ENCODE data around the gene GPR35. TPM values are rescaled to one million over a fixed set of nuclear protein-coding genes. Genes with fewer than 3 reads are reported as not detected.

The GPR35 gene
- 10 to 100 TPM in 1 of 12 donors, 1 to 10 TPM in 8, under 1 TPM in 2, not detected in 1; 0.62 to 17.6 (median 1.8) TPM for polyA plus RNA-seq (ENCODE audit: insufficient read length in 12 of 12)
- long read RNA-seq, donor 1, transcript GPR35-202 (6 exons, 2,032 nt), result minor isoform, 5 of 63 reads
- long read RNA-seq, donor 1, transcript GPR35-205 (1 exons, 3,821 nt), result major isoform, 44 of 63 reads
- long read RNA-seq, donor 1, transcript GPR35-201 (6 exons, 2,249 nt), result minor isoform, 12 of 63 reads
- long read RNA-seq, donor 1, partial matches to known transcripts, result 0 of 63 reads
- long read RNA-seq, donor 1, other reads (novel, unspliced or antisense), result 0 of 63 reads
- long read RNA-seq, donor 2, result 0 reads
- long read RNA-seq, donor 3, partial matches to known transcripts, result 0 of 1 reads
- long read RNA-seq, donor 3, other reads (novel, unspliced or antisense), result 0 of 1 reads
- long read RNA-seq, donor 4, partial matches to known transcripts, result 0 of 1 reads
- long read RNA-seq, donor 4, other reads (novel, unspliced or antisense), result 0 of 1 reads
- long read RNA-seq, donor 5, result 0 reads
- long read RNA-seq, donor 6, partial matches to known transcripts, result 0 of 1 reads
- long read RNA-seq, donor 6, other reads (novel, unspliced or antisense), result 0 of 1 reads
- long read RNA-seq, donor 7, partial matches to known transcripts, result 0 of 1 reads
- long read RNA-seq, donor 7, other reads (novel, unspliced or antisense), result 0 of 1 reads
- long read RNA-seq, donor 8, partial matches to known transcripts, result 0 of 3 reads
- long read RNA-seq, donor 8, other reads (novel, unspliced or antisense), result 0 of 3 reads
- long read RNA-seq, donor 9, result 0 reads
- long read RNA-seq, donor 10, partial matches to known transcripts, result 0 of 1 reads
- long read RNA-seq, donor 10, other reads (novel, unspliced or antisense), result 0 of 1 reads
- long read RNA-seq, donor 11, result 0 reads

GRCh38 chr2:240624950-240625621 lies at the start of gene GPR35:
Gene GPR35, plus strand, starts transcription at chr2:240625480. Its CDS starts 4,473 bp downstream, at chr2:240629953.
- no peak for DNase-seq

- no peak for DNase-seq
Measured at GRCh38 chr2:240576036-240576435, 49.2 kb upstream of the GPR35 start.

- no peak for DNase-seq
Measured at GRCh38 chr2:240576436-240577205, 48.7 kb upstream of the GPR35 start.

GRCh38 chr2:240577281-240578109 lies 47.8 kb upstream of the GPR35 start:
- DNase-seq, result no peak

- DNase-seq, result no peak
Measured at GRCh38 chr2:240578110-240578450, 47.2 kb upstream of the GPR35 start.

- DNase-seq, result no peak
Measured at GRCh38 chr2:240578488-240578887, 46.8 kb upstream of the GPR35 start.

DNA sequence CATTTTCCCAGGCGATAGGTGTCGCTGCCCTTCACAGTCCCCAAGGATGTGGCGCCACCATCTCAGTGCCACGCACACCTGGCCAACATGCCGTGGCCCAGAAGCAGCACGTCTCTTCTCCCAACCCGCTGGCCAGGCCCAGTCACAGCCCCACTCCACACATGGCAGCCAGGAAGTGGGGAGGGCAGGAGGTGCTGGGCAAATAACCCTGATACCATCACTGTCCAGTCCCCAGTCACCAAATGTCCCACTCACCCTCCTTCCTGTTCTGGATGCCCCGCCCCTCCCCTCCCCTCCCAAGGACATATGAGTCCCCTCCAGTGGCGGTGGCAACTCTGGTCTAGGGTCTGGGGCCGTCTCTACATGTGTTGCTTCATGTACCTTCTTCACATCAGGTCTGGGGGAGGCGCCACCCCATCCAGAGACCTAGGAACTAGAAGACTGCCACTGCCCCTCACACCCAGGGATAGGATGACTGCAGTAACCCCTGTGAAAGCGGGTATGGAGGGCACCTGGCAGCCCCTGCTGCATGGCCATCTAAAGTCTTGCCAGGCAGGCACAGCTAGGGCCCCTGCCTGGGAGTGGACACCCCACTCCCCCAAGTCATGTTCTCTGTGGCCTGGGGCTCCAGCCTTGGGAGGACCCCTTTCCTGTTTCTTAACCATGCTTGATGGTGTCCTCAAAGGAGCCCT lies 46.1 kb upstream of the GPR35 start:
- DNase-seq, result no peak

DNA sequence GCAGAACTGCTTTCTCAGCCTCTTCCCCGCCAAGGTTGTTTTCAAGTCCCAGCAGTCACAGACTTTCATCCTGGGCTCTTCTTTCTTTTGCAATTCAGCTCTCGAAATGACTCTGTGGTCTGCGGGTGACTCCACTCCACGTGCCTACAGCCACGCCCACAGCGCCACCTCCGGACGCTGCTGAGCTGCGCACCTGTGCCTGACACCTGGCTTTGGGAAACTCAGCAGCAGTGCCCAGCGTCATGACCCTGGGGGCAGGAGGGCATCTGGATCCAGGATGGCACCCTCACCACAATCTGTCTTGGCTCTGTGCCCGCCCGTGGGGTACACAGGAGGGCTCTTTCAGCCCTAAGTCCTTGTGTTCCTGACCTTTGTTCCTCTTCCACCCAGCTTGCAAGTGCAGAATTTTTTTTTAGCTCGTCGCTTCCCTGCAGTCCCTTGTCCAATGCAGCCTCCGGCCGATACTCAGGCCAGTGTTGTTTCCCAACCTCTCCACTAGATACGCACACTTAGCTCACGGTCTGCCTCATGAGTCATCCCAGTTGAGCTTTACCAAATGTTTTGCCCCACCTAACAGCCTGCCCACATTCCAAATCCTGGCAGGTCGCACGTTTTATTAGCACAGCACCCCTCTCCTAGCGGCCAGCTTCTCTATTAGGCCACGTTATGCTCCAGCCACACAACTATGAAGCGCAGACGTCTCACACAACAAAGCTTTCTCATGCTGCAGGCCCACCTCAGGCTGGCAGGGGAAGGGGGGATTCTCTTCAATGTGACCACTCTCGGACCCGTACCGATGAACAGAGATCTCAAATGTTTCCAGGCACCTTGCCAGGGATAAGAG lies 45.3 kb upstream of the GPR35 start:
- DNase-seq, result no peak

DNA sequence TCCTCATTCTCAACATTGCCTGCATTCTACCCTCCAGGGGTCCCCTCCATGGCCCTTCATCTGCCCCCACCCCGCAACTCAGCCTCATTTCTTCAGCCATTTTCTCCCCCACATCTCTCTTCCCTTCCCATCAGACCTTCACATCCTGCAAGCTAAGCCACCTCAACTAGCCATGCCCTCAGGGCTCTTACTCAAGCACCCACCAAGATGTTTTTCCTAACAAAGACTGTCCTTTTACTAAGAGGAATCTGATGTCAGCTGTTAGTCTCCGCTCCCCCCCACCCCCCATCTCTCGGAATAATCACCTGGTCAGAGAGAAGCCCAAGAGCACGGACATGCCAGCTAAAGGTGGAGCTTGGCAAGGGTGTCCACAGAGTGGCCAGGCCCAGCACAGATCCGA lies 43.5 kb upstream of the GPR35 start:
- no peak for DNase-seq

GRCh38 chr2:240582781-240583180 lies 42.5 kb upstream of the GPR35 start:
- DNase-seq, result no peak

GRCh38 chr2:240583774-240584173 lies 41.5 kb upstream of the GPR35 start:
- no peak for DNase-seq

- DNase-seq, result no peak
Measured at GRCh38 chr2:240584486-240585031, 40.7 kb upstream of the GPR35 start.

DNA sequence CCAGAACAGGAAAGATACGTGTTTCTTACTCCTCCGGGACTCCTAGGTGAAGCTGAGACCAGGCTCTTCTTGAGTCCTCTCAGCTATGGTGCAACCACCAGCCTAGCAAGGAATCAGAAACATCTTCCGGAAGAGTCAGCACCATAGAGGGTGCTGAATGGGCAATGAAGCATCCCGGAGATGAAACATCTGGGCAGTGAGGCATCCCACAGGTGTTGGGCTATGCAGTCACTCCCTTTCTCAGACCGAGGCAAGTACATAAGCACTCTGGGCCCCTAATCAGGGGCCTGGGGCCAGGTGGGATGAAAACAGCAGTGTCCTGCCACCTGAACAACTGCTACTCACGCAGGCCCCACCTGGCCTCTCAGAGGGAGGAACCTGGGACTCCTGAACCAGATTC lies 40.2 kb upstream of the GPR35 start:
- no peak for DNase-seq

DNA sequence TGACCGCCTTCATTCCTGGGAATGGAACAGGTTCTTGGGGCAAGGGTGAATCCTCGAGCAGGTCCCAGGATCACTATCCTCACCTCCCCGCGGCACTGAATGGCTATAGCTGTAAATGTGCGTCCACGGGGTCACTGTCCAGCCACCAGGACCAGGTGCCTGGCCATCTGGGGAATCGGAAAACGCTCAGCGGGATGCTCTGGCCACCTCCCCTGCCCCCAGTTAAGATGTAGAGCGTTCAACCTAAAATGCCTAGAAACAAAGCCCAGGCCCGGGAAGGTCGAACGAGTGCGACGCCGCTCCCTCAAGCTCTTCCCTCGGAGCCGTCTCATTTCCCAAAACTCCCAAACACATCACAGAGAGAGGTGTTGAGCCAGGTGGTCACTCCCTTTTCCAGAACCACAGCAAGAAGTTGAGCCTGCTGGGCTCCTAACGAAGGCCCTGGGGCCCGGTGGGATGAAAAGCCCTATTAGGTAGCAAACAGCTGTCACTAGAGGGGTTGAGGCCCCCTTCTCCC lies 39.5 kb upstream of the GPR35 start:
- no peak for DNase-seq

GRCh38 chr2:240586198-240586918 lies 38.9 kb upstream of the GPR35 start, which contains the start of gene CAPN10:
Gene CAPN10, plus strand, starts transcription at chr2:240586734. Its CDS starts 178 bp downstream, at chr2:240586912.
- DNase-seq, result peak; percentile 97

GRCh38 chr2:240586919-240587800 lies 38.1 kb upstream of the GPR35 start:
- no peak for DNase-seq
